SK-N-MC (cell line): Measurements from ENCODE around the gene PBLD.
"Not testable (repeated sequence)": the region's sequence is repeated elsewhere in the genome, so short reads cannot be mapped to it uniquely, and the experiment has no call there.

Source experiments
- DNase-seq: peaks from one replicate; pipeline ENCODE4 v3.0.0-alpha.2; 2011; ENCODE audit warnings: low read depth, low spot score
- H3K27ac ChIP-seq: fragments of 200-600 bp; sonication (generic); 2 replicates; pipeline ENCODE4 v1.5.1; 2016; ENCODE audit warnings: mixed run types
- H3K36me3 ChIP-seq: fragments of 200-600 bp; sonication (generic); 2 replicates; pipeline ENCODE4 v1.6.1; 2017; ENCODE audit warnings: antibody characterized with exemption, low read length, mixed read lengths; ENCODE audit not compliant: insufficient read depth
- H3K4me3 ChIP-seq: fragments of 200-600 bp; sonication (generic); 2 replicates; pipeline ENCODE4 v1.5.1; 2016
- H3K9ac ChIP-seq: fragments of 200-600 bp; sonication (generic); 2 replicates; pipeline ENCODE4 v1.8.0; 2017; ENCODE audit warnings: mixed run types, mixed read lengths; ENCODE audit not compliant: insufficient read length
- H3K9me3 ChIP-seq: fragments of 200-600 bp; sonication (generic); 2 replicates; pipeline ENCODE4 v1.6.1; 2017; ENCODE audit warnings: low read depth, mild to moderate bottlenecking, antibody characterized with exemption, low read length, moderate library complexity, mixed read lengths
- EZH2 ChIP-seq: fragments of 200-600 bp; sonication (generic); IDR thresholded peaks from one replicate; pipeline ENCODE4 v1.6.1; 2017; ENCODE audit warnings: antibody characterized with exemption
- FOXP2 ChIP-seq: optimal IDR thresholded peaks from 2 replicates; pipeline ENCODE3; 2011; ENCODE audit warnings: mild to moderate bottlenecking, moderate library complexity; ENCODE audit not compliant: insufficient read depth; ENCODE audit errors: extremely low read length, control extremely low read depth
- POLR2AphosphoS5 ChIP-seq: IDR thresholded peaks from 2 replicates; pipeline ENCODE4 v1.6.1; 2012; ENCODE audit warnings: mild to moderate bottlenecking, low read depth, low read length, borderline replicate concordance

The PBLD gene

DNA sequence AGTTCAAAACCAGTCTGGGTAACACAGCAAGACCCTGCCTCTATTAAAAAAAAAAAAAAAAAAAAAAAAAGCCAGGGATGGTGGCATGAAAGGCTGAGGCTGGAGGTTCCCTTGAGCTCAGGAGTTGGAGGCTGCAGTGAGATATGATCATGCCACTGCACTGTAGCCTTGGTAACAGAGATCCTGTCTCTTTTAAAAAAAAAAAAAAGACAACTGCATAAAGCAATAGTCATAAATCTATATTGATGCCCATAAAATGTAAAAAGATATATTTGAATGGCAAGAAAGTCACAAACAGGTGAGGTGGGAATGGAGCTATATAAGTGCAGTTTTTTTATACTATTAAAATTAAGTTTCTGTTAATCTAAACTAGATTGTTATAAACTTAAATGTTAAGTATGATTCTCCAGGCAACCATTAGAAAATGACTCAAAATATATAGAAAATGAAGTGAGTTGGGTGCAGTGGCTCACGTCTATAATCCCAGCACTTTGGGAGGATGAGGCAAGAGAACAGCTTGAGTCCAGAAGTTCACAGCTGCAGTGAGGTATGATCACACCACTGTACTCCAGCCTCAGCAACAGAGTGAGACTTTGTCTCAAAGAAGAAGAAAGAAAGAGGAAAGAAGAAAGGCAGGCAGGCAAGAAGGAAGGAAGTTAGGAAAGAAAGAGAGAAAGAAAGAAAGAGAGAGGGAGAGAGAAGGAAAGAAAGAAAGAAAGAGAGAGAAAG is 14.2 kb downstream of the PBLD start:
- TF ChIP-seq POLR2AphosphoS5 (no peak), EZH2 (no peak), FOXP2 (no peak)
- no peak for DNase-seq
- H3K4me3 ChIP-seq: no peak overlapping the region

DNA sequence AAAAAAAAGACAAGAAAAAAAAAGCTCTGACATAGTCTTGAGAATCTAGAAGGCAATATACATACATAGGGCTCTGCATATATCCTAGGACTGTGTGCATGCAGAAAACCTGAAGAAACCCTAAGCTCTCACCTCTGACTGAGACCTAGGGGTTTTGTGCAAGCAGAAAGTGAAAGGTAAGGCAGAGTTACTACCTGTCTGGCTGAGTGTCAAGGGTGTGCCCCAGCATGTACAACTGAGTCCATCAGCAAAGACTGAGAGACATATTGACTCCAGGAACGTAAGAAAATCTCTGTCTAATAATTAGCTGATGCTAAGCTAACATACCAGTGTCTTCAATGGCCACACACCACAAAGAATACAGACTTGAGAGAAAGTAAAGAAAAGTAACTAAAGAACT is 17.1 kb downstream of the PBLD start:
- no peaks in the 10 kb centered on the region for H3K36me3 ChIP-seq
- no peak overlapping the region for H3K9ac ChIP-seq
- no peaks in the 10 kb centered on the region for H3K9me3 ChIP-seq
- no peak for TF ChIP-seq POLR2AphosphoS5
- no peak for TF ChIP-seq EZH2
- no peak for TF ChIP-seq FOXP2
- H3K4me3 ChIP-seq: no peak overlapping the region
- H3K27ac ChIP-seq: no peak overlapping the region
- DNase-seq: no peak

More for the DNA sequence above, 14.2 kb downstream of the PBLD start:
- no peaks in the 10 kb centered on the region for H3K36me3 ChIP-seq
- H3K9me3 ChIP-seq: no peaks in the 10 kb centered on the region
- no peak overlapping the region for H3K27ac ChIP-seq
- H3K9ac ChIP-seq: no peak overlapping the region

DNA sequence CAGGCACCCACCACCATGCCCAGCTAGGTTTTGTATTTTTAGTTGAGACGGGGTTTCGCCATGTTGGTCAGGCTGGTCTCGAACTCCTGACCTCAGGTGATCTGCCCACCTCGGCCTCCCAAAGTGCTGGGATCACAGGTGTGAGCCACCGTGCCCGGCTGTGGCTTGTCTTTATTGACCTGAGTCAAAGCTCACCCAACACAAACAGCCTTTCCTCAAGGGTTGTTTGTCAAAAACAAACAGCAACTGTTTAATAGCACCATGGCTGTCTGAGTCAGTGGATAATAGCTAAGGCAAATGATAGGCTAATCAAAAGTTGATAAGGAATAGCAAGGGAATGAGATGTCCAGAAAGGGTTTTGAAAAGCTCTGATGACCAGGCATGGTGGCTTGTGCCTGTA is 17.8 kb downstream of the PBLD start:
- H3K36me3 ChIP-seq, H3K27ac ChIP-seq, H3K4me3 ChIP-seq, H3K9me3 ChIP-seq, DNase-seq, H3K9ac ChIP-seq: not testable (repeated sequence)

DNA sequence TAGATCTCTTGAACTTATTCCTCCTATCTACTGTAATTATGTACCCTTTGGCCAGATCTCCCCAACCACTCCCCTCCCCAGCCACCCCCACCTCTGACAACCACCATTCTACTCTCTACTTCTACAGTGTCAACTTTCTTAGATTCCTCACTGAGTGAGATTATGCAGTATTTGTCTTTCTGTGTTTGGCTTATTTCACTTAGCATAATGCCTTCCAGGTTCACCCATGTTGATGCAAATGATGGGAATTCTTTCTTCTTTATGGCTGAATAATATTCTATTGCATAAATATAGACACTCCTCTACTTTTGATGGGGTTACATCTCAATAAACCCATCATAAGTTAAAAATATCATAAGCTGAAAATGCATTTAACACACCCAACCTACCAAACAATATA is 22.2 kb downstream of the PBLD start:
- DNase-seq: no peak
- no peak overlapping the region for H3K9ac ChIP-seq
- H3K36me3 ChIP-seq: no peaks in the 10 kb centered on the region
- H3K4me3 ChIP-seq: no peak overlapping the region
- no peak overlapping the region for H3K27ac ChIP-seq
- no peaks in the 10 kb centered on the region for H3K9me3 ChIP-seq
- TF ChIP-seq FOXP2: no peak
- no peak for TF ChIP-seq EZH2
- no peak for TF ChIP-seq POLR2AphosphoS5

DNA sequence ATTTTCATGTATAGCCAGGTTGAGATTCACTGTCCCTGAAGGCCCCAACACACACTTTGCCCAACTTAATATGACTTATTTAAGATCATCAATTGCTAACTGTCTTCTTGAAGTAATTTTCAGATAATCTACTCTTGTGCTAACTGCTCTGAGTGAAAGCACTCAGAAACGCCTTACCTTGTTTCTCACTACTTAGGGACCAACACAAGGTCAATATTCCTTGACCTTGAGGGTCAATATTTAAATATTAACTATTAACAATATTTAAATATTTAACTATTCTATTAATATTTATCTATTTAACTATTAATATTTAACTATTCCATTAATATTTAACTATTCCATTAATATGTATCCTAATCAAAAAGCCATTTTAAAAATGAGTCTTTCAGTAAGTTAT is 26.9 kb downstream of the PBLD start:
- H3K4me3 ChIP-seq: no peak overlapping the region
- DNase-seq: no peak
- no peak overlapping the region for H3K27ac ChIP-seq
- no peak for TF ChIP-seq FOXP2
- TF ChIP-seq POLR2AphosphoS5: no peak
- TF ChIP-seq EZH2: no peak
- no peaks in the 10 kb centered on the region for H3K36me3 ChIP-seq
- no peak overlapping the region for H3K9ac ChIP-seq
- no peaks in the 10 kb centered on the region for H3K9me3 ChIP-seq

DNA sequence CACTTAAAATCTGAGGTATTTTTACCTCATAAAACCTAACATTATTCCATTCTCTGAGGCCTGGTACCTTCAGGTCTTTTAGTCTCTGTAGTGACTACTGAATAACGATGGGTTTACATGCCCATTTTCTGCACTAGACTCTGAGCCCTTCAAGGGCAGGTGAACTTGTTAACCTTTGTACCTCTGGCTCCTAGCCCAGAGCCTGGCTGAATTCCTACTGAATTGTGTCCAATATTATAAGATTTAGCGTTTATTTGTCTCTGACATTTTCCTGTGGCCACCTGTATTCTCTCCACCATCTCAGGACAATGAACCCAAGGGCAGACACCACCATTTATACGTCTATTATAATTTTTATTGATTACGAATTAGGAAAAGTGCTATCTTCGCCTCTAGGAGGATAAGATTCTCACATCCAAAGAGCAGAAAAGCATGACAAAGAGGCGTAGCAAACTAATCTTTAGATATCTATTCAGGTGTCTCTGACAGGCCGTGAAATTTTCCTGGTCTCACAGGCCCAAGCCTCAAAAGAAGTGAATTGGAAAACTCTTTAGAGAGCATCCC is 28.8 kb downstream of the PBLD start:
- no peak overlapping the region for H3K4me3 ChIP-seq
- TF ChIP-seq POLR2AphosphoS5: no peak
- no peak for TF ChIP-seq FOXP2
- no peak for TF ChIP-seq EZH2

DNA sequence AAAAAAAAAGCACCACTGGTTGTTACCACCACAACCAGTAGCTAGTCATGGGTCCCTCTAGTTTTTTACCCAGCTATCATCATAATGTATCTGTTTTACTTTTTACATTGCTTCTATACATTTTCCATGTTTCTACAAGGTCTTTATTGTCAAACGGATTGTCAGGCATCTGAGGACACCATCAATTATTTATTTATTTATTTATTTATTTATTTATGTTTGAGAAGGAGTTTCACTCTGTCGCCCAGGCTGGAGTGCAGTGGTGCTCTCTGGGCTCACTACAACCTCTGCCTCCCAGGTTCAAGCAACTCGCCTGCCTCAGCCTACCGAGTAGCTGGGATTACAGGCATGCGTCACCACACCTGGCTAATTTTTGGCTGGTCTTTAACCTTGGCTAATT is 29.9 kb downstream of the PBLD start:
- Histone ChIP-seq H3K9ac (no peak overlapping the region), H3K27ac (no peak overlapping the region), H3K4me3 (no peak overlapping the region), H3K9me3 (no peaks in the 10 kb centered on the region), H3K36me3 (no peaks in the 10 kb centered on the region)
- DNase-seq: no peak
- TF ChIP-seq POLR2AphosphoS5: no peak
- no peak for TF ChIP-seq FOXP2
- TF ChIP-seq EZH2: no peak

More for the DNA sequence above, 28.8 kb downstream of the PBLD start:
- no peak overlapping the region for H3K27ac ChIP-seq
- no peak overlapping the region for H3K9ac ChIP-seq
- DNase-seq: no peak
- H3K9me3 ChIP-seq: no peaks in the 10 kb centered on the region
- no peaks in the 10 kb centered on the region for H3K36me3 ChIP-seq

DNA sequence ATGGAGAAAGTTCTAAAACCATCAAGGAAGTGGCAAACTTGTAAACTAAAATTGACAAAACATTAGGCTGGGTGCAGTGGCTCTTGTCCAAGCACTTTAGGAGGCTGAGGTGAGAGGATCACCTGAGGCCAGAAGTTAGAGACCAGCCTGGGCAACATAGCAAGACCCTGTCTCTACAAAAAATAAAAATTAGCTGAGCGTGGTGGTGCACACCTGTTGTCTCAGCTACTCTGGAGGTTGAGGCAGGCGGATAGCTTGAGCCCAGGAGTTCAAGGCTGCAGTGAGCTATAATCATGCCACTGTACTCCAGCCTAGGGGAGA is 30.3 kb downstream of the PBLD start:
- Histone ChIP-seq H3K9ac (no peak overlapping the region), H3K36me3 (no peaks in the 10 kb centered on the region), H3K4me3 (no peak overlapping the region), H3K9me3 (no peaks in the 10 kb centered on the region), H3K27ac (no peak overlapping the region)
- TF ChIP-seq POLR2AphosphoS5 (no peak), EZH2 (no peak), FOXP2 (no peak)
- no peak for DNase-seq

DNA sequence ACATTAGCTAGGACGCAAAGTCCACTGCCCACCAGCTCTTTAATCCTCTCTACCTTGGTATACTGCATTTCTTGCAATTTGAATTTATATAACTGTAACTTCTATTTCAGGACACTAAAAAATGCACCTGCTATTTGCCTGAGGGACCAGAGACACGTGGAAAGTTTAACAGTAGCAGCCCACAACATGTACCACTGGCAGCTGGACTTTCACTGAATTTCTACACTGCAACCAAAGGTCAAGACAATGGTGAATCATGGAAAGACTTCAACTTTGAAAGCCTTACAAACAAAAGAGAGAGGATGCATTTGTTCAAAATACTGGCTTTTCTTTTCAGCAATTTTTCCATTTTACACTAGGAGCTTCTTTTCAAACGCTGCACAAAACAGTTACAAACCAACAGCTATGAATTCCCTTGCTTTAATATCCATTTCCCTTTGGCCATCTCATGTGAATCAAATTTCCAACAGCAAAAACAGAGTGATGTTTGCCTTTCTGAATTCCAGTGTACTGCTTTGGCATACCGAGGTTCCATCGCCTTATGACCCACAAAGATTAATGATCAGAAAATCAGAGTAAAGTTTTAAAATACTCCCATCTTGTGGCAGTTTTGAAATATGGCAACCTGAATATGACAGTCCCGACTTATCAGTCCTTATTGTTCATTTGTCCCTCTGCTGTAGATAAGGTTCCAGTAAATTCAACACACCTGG is 30.8 kb downstream of the PBLD start:
- TF ChIP-seq FOXP2: no peak
- TF ChIP-seq EZH2: no peak
- TF ChIP-seq POLR2AphosphoS5: no peak
- H3K9ac ChIP-seq: no peak overlapping the region
- H3K9me3 ChIP-seq: no peaks in the 10 kb centered on the region
- no peaks in the 10 kb centered on the region for H3K36me3 ChIP-seq
- peak; percentile 14 for DNase-seq
- H3K4me3 ChIP-seq: no peak overlapping the region
- H3K27ac ChIP-seq: no peak overlapping the region
